NCI-H748 treated with DMSO at 0.1 percent for 48 hours (cell line): ENCODE data around the gene LRRC32.
"Not testable (repeated sequence)": the region's sequence is repeated elsewhere in the genome, so short reads cannot be mapped to it uniquely, and the experiment has no call there.

ENCODE experiments used
- DNase-seq: peaks from one replicate; lab custom pipeline; 2025; lab: John Stamatoyannopoulos, UW

LRRC32 gene

GRCh38 chr11:76610871-76611475 lies 59.6 kb downstream of the LRRC32 start:
- no peak for DNase-seq

- no peak for DNase-seq
These were observed 60.2 kb downstream of the LRRC32 start for GRCh38 chr11:76610371-76610770.

GRCh38 chr11:76609736-76610370 lies 60.7 kb downstream of the LRRC32 start:
- no peak for DNase-seq

GRCh38 chr11:76608879-76609460 lies 61.6 kb downstream of the LRRC32 start:
- DNase-seq: not testable (repeated sequence)

- not testable (repeated sequence) for DNase-seq
These were observed 62.3 kb downstream of the LRRC32 start for GRCh38 chr11:76608228-76608627.
